Glutamatergic neuron (in vitro differentiated cells): Measurements from ENCODE around the gene CACNB3. TPM values are rescaled to one million over a fixed set of nuclear protein-coding genes. Genes with fewer than 3 reads are reported as not detected.
"Not testable (repeated sequence)": the region's sequence is repeated elsewhere in the genome, so short reads cannot be mapped to it uniquely, and the experiment has no call there.

Source experiments
- DNase-seq: peaks from one replicate; pipeline ENCODE4 v3.0.0; 2022
- H3K27ac Mint-ChIP-seq: one replicate; pipeline ENCODE4 v1.8.0; 2020; ENCODE audit warnings: mild to moderate bottlenecking, mixed read lengths, inconsistent platforms; ENCODE audit not compliant: unreplicated experiment
- H3K27me3 Mint-ChIP-seq: one replicate; pipeline ENCODE4 v1.8.0; 2020; ENCODE audit warnings: mild to moderate bottlenecking, moderate library complexity, mixed read lengths, inconsistent platforms; ENCODE audit not compliant: unreplicated experiment
- H3K36me3 Mint-ChIP-seq: one replicate; pipeline ENCODE4 v1.8.0; 2020; ENCODE audit warnings: mild to moderate bottlenecking, mixed read lengths, inconsistent platforms; ENCODE audit not compliant: unreplicated experiment
- H3K4me1 Mint-ChIP-seq: one replicate; pipeline ENCODE4 v1.8.0; 2020; ENCODE audit warnings: mild to moderate bottlenecking, low read depth, mixed read lengths, inconsistent platforms; ENCODE audit not compliant: unreplicated experiment
- H3K4me3 Mint-ChIP-seq: one replicate; pipeline ENCODE4 v1.8.0; 2020; ENCODE audit warnings: mild to moderate bottlenecking, mixed read lengths, inconsistent platforms; ENCODE audit not compliant: unreplicated experiment
- H3K9me3 Mint-ChIP-seq: one replicate; pipeline ENCODE4 v1.8.0; 2020; ENCODE audit warnings: mild to moderate bottlenecking, moderate library complexity, mixed read lengths, inconsistent platforms; ENCODE audit not compliant: unreplicated experiment
- total RNA-seq: library from RNA; stranded (reverse); fragmentation: NEBNext Ultra II Directional; extraction: Animal tissue kit (Norgen Biotek cat#: 25700); gene quantifications from one replicate; pipeline ENCODE4 v1.2.1, GENCODE V29; 2021; ENCODE audit not compliant: unreplicated experiment
- TF ChIP-seq, protein P1 (sequence below): fragments of 200-600 bp; sonication (generic); IDR thresholded peaks from one replicate; pipeline ENCODE4 v1.5.0; 2021; ENCODE audit not compliant: partially characterized antibody, unreplicated experiment

The CACNB3 gene
- total RNA-seq, 1 donor from 2014 or later = 155 TPM

DNA sequence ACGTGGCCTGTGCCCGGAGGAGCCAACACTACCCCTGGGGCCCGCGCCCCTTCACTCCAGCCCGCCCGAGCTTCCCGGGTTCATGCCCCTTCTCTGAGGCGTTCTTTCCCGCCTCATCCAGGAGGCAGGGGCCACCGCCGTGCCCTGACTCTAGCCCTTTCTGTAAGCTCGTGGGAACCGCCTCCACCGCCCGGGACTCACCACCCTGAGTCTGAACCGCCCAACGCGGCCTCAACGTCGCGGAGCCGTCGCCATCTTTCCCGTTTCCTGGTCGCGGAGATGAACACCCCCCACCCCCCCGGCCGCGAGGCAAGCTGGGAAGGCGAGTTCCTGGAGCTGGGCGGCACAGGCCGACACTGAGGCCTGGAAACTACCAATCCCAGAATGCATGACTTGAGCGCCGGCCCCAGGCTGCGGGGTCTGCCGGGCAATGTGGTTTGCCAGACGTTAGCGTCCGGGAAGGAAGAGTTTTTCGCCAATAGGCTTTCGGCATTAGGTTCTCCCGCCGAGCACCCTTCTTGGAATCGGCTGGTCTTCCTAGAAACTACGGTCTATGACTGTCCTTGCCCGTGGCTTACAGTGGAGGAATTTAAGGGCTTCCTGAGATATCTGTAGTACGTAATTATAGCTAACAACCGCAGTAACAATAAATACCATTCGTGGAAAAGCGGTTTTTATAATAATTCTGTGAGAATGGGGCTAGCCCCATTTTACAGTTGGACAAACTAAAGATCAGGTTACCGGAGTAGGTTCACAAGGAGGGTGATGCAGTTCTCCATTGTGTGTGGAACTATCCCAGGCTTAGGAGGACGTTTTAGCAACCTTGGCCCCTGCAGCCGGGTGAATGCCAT, 33.8 kb downstream of the CACNB3 start, which contains the start of gene DDX23:
DDX23 (minus strand) TSS at position 281 of the 851 bp plus-strand sequence. CDS start 6,381 bp downstream, outside the sequence.
- peak within 1 kb of the TSS; percentile 82 for H3K27ac Mint-ChIP-seq
- peak; percentile 92 for DNase-seq
- H3K9me3 Mint-ChIP-seq = peaks cover 4% of the 10 kb centered on the region
- H3K27me3 Mint-ChIP-seq = no peaks in the 10 kb centered on the region
- no peaks in the 10 kb centered on the region for H3K36me3 Mint-ChIP-seq
- peak within 1 kb of the TSS; percentile 96 for H3K4me3 Mint-ChIP-seq
- TF ChIP-seq, protein P1, sequence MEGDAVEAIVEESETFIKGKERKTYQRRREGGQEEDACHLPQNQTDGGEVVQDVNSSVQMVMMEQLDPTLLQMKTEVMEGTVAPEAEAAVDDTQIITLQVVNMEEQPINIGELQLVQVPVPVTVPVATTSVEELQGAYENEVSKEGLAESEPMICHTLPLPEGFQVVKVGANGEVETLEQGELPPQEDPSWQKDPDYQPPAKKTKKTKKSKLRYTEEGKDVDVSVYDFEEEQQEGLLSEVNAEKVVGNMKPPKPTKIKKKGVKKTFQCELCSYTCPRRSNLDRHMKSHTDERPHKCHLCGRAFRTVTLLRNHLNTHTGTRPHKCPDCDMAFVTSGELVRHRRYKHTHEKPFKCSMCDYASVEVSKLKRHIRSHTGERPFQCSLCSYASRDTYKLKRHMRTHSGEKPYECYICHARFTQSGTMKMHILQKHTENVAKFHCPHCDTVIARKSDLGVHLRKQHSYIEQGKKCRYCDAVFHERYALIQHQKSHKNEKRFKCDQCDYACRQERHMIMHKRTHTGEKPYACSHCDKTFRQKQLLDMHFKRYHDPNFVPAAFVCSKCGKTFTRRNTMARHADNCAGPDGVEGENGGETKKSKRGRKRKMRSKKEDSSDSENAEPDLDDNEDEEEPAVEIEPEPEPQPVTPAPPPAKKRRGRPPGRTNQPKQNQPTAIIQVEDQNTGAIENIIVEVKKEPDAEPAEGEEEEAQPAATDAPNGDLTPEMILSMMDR = no peak
- peaks cover 15% of the 10 kb centered on the region for H3K4me1 Mint-ChIP-seq

GRCh38 chr12:48852734-48853688, 34.7 kb downstream of the CACNB3 start:
- TF ChIP-seq, protein P1 = peak; percentile 97
- Mint-ChIP-seq H3K4me1 (peaks cover 15% of the 10 kb centered on the region), H3K4me3 (peak overlapping the region; percentile 96), H3K27me3 (no peaks in the 10 kb centered on the region), H3K9me3 (peaks cover 4% of the 10 kb centered on the region), H3K27ac (peak overlapping the region; percentile 30), H3K36me3 (no peaks in the 10 kb centered on the region)
- DNase-seq = peak; percentile 83

- Mint-ChIP-seq H3K27ac (no peak overlapping the region), H3K9me3 (peaks cover 2% of the 10 kb centered on the region), H3K27me3 (no peaks in the 10 kb centered on the region), H3K4me3 (no peak overlapping the region), H3K36me3 (no peaks in the 10 kb centered on the region), H3K4me1 (peaks cover 15% of the 10 kb centered on the region)
- TF ChIP-seq, protein P1 = no peak
- no peak for DNase-seq
Observed at GRCh38 chr12:48854488-48854887, 36.2 kb downstream of the CACNB3 start.

DNA sequence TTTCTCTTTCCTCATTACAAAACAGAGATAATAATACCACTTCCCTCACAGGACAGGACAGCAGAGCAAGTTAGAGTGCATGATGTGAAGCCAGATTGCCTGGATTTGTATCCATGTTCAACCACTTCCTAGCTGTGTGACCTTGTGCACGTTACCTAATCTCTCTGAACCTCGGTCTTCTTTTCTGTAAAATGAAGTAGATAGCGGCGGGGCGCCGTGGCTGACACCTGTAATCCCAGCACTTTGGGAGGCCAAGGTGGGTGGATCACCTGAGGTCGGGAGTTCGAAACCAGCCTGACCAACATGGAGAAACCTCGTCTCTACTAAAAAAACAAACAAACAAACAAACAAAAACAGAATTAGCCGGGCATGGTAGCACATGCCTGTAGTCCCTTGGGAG, 36.6 kb downstream of the CACNB3 start:
- H3K27ac Mint-ChIP-seq = peak overlapping the region; percentile 33
- H3K4me3 Mint-ChIP-seq, H3K27me3 Mint-ChIP-seq, H3K36me3 Mint-ChIP-seq, H3K9me3 Mint-ChIP-seq, DNase-seq: not testable (repeated sequence)
- H3K4me1 Mint-ChIP-seq = peaks cover 15% of the 10 kb centered on the region

DNA sequence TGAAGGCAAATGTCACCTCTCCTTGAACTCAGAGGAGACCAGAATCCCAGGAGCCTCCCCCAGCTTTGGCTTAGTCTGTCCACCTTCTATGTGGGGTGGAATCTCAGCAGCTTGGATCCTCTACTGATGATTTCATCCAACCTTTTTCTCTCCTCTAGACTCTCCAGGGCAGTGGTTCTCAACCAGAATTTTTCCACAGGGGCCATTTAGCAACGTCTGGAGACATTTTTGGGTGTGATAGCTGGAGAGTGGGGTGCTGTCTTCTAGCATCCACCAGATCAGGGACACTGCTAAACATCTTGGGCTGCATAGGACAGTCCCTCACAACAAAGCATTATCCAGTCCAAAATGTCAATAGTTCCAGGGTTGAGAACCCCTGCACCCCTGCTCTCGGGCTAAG, 38.1 kb downstream of the CACNB3 start:
- Mint-ChIP-seq H3K9me3 (peaks cover 3% of the 10 kb centered on the region), H3K4me3 (no peak overlapping the region)

More for the DNA sequence above, 38.1 kb downstream of the CACNB3 start:
- Mint-ChIP-seq H3K36me3 (no peaks in the 10 kb centered on the region), H3K27me3 (peaks cover 4% of the 10 kb centered on the region), H3K27ac (no peak overlapping the region), H3K4me1 (peaks cover 6% of the 10 kb centered on the region)
- DNase-seq = no peak
- TF ChIP-seq, protein P1 = no peak
